SHP77 treated with DMSO at 0.1 percent for 48 hours (cell line): ENCODE measurements around the gene PLA2G4D.

ENCODE experiments used
- DNase-seq: peaks from one replicate; lab custom pipeline; 2025; lab: John Stamatoyannopoulos, UW

PLA2G4D gene

GRCh38 chr15:42050484-42051255 lies 43.7 kb downstream of the PLA2G4D start:
- DNase-seq, result no peak

GRCh38 chr15:42048821-42049200 lies 45.6 kb downstream of the PLA2G4D start:
- no peak for DNase-seq

- no peak for DNase-seq
Measured at GRCh38 chr15:42048080-42048820, 46.1 kb downstream of the PLA2G4D start.

- DNase-seq, result no peak
Measured at GRCh38 chr15:42046597-42046996, 47.8 kb downstream of the PLA2G4D start.

GRCh38 chr15:42045211-42045615 lies 49.1 kb downstream of the PLA2G4D start:
- DNase-seq, result no peak

GRCh38 chr15:42042602-42043400 lies 51.6 kb downstream of the PLA2G4D start:
- no peak for DNase-seq

GRCh38 chr15:42038401-42038800 lies 56.0 kb downstream of the PLA2G4D start:
- no peak for DNase-seq

GRCh38 chr15:42037656-42038055 lies 56.7 kb downstream of the PLA2G4D start:
- peak; percentile 57 for DNase-seq

GRCh38 chr15:42036966-42037365 lies 57.4 kb downstream of the PLA2G4D start:
- no peak for DNase-seq

- no peak for DNase-seq
Measured at GRCh38 chr15:42036112-42036905, 58.1 kb downstream of the PLA2G4D start.

- DNase-seq, result no peak
Measured at GRCh38 chr15:42035435-42035761, 59.0 kb downstream of the PLA2G4D start.

- DNase-seq, result no peak
Measured at GRCh38 chr15:42034628-42035434, 59.5 kb downstream of the PLA2G4D start.

- DNase-seq, result no peak
Measured at GRCh38 chr15:42033214-42033873, 61.0 kb downstream of the PLA2G4D start.

GRCh38 chr15:42032376-42033213 lies 61.8 kb downstream of the PLA2G4D start:
- no peak for DNase-seq

- DNase-seq, result no peak
Measured at GRCh38 chr15:42031198-42031915, 63.0 kb downstream of the PLA2G4D start.

GRCh38 chr15:42027521-42027920 lies 66.8 kb downstream of the PLA2G4D start:
- no peak for DNase-seq

GRCh38 chr15:42024303-42024702 lies 70.1 kb downstream of the PLA2G4D start:
- DNase-seq, result no peak

GRCh38 chr15:42021593-42021992 lies 72.8 kb downstream of the PLA2G4D start:
- DNase-seq, result no peak

- no peak for DNase-seq
Measured at GRCh38 chr15:42020713-42021273, 73.6 kb downstream of the PLA2G4D start, which contains the start of gene PLA2G4E. PLA2G4E (minus strand) TSS chr15:42021042; CDS start chr15:42021030, 12 bp downstream.
